ENCODE measurements around the gene PAPPA.

Gene PAPPA

GRCh38 chr9:116232424-116233159 lies 79.0 kb downstream of the PAPPA start:
- DNase-seq: no peak

- no peak for DNase-seq
Observed at GRCh38 chr9:116233160-116233530, 79.6 kb downstream of the PAPPA start.

GRCh38 chr9:116234081-116234480 lies 80.5 kb downstream of the PAPPA start:
- DNase-seq: no peak

GRCh38 chr9:116236979-116237378 lies 83.4 kb downstream of the PAPPA start:
- no peak for DNase-seq

GRCh38 chr9:116237456-116237855 lies 83.9 kb downstream of the PAPPA start:
- no peak for DNase-seq

- DNase-seq: no peak
Observed at GRCh38 chr9:116238225-116238624, 84.6 kb downstream of the PAPPA start.

GRCh38 chr9:116238776-116239340 lies 85.3 kb downstream of the PAPPA start:
- DNase-seq: no peak

GRCh38 chr9:116243708-116244107 lies 90.1 kb downstream of the PAPPA start:
- no peak for DNase-seq

GRCh38 chr9:116247284-116247683 lies 93.7 kb downstream of the PAPPA start:
- DNase-seq: no peak

GRCh38 chr9:116247791-116248374 lies 94.3 kb downstream of the PAPPA start:
- DNase-seq: no peak

GRCh38 chr9:116250891-116251290 lies 97.3 kb downstream of the PAPPA start:
- no peak for DNase-seq

- DNase-seq: no peak
Observed at GRCh38 chr9:116251366-116251765, 97.8 kb downstream of the PAPPA start.

- no peak for DNase-seq
Observed at GRCh38 chr9:116260531-116260930, 106.9 kb downstream of the PAPPA start.

- DNase-seq: no peak
Observed at GRCh38 chr9:116262448-116262847, 108.9 kb downstream of the PAPPA start.

- DNase-seq: no peak
Observed at GRCh38 chr9:116264361-116264760, 110.8 kb downstream of the PAPPA start.

GRCh38 chr9:116267021-116267420 lies 113.4 kb downstream of the PAPPA start:
- DNase-seq: no peak

- DNase-seq: no peak
Observed at GRCh38 chr9:116269250-116269649, 115.7 kb downstream of the PAPPA start.

- DNase-seq: no peak
Observed at GRCh38 chr9:116270546-116270945, 117.0 kb downstream of the PAPPA start.

- no peak for DNase-seq
Observed at GRCh38 chr9:116271340-116271739, 117.7 kb downstream of the PAPPA start.

GRCh38 chr9:116271991-116272390 lies 118.4 kb downstream of the PAPPA start:
- no peak for DNase-seq

- DNase-seq: no peak
Observed at GRCh38 chr9:116274293-116274692, 120.7 kb downstream of the PAPPA start.

- no peak for DNase-seq
Observed at GRCh38 chr9:116275418-116276195, 122.0 kb downstream of the PAPPA start.

- DNase-seq: no peak
Observed at GRCh38 chr9:116276196-116276493, 122.6 kb downstream of the PAPPA start.

- DNase-seq: no peak
Observed at GRCh38 chr9:116276651-116277121, 123.1 kb downstream of the PAPPA start.
